ENCODE data around the gene IKZF2. TPM values are rescaled to one million over a fixed set of nuclear protein-coding genes. Genes with fewer than 3 reads are reported as not detected.

The IKZF2 gene
- total RNA-seq, 4 donors from 2014 or later: 11.2 to 18.0 (median 12.9) TPM

DNA sequence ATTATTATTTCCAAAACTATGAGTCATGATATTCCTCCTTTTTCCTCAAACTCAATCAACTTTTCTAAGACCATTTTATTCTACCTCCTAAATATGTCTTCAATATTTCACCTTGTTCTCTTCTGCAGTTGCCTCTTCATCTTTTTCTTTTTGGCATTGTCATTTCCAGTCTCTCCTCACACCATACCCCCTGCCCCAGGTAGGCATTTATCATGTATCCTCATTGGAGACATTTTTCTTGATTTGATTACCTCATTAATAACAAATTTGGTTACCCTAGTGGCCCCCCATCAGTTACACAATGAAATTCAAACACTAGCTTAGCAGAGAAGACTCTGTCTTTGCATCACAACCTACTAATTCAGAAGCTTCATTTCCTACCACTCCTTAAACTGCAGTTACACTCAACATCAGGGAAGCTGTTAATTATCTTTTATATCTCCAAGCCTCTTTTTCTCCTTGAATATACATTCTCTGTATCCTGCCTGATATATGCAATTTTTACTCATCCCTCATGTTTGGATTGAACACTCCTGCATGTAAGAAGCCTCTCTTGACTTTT is 133.0 kb downstream of the IKZF2 start:
- no peak for ATAC-seq (ENCODE audit: low FRiP score)
- TF ChIP-seq, protein P1, sequence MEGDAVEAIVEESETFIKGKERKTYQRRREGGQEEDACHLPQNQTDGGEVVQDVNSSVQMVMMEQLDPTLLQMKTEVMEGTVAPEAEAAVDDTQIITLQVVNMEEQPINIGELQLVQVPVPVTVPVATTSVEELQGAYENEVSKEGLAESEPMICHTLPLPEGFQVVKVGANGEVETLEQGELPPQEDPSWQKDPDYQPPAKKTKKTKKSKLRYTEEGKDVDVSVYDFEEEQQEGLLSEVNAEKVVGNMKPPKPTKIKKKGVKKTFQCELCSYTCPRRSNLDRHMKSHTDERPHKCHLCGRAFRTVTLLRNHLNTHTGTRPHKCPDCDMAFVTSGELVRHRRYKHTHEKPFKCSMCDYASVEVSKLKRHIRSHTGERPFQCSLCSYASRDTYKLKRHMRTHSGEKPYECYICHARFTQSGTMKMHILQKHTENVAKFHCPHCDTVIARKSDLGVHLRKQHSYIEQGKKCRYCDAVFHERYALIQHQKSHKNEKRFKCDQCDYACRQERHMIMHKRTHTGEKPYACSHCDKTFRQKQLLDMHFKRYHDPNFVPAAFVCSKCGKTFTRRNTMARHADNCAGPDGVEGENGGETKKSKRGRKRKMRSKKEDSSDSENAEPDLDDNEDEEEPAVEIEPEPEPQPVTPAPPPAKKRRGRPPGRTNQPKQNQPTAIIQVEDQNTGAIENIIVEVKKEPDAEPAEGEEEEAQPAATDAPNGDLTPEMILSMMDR (IDR thresholded peaks at IDR 0.05): no peak
- no peak for DNase-seq (ENCODE audit: low spot score)

DNA sequence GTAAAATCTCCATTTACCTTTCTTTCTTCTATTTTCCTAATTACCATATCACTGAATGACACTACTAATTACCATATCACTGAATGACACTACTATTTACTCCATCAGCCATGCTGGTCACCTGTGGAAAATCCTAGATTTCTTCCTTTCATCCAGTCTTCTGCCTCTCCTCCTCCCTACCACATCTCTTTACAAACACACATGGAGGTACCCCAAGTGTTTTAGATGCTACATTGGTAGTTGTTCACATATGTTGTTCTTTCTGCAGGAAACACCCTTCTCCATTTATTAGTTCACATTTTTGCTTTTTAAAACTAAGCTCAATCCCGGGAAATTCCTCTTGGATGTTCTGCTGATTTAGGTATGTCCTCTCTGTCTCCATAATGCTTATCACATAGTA is 134.0 kb downstream of the IKZF2 start:
- no peak for DNase-seq (ENCODE audit: low spot score)
- TF ChIP-seq, protein P1 (IDR thresholded peaks at IDR 0.05): no peak
- no peak for ATAC-seq (ENCODE audit: low FRiP score)

DNA sequence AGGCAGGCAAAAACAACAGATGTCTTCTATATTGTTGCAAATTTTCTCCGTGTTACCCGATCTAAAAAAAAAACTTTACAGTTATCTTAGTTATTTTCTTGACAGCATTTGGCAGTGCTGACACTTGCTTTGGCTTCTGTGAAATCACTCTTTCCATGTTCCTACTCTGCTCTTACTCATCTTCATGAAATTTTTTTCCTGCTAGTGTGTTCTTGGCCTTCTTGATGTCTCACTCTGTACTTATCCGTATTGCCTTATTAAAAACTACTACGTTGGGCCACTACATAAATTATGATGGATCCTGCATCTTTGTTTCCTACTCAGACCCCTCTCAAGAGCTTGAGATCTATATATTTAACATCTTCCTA is 134.4 kb downstream of the IKZF2 start:
- DNase-seq (ENCODE audit: low spot score) (no peak), ATAC-seq (ENCODE audit: low FRiP score) (no peak)
- TF ChIP-seq, protein P1 (IDR thresholded peaks at IDR 0.05): no peak

DNA sequence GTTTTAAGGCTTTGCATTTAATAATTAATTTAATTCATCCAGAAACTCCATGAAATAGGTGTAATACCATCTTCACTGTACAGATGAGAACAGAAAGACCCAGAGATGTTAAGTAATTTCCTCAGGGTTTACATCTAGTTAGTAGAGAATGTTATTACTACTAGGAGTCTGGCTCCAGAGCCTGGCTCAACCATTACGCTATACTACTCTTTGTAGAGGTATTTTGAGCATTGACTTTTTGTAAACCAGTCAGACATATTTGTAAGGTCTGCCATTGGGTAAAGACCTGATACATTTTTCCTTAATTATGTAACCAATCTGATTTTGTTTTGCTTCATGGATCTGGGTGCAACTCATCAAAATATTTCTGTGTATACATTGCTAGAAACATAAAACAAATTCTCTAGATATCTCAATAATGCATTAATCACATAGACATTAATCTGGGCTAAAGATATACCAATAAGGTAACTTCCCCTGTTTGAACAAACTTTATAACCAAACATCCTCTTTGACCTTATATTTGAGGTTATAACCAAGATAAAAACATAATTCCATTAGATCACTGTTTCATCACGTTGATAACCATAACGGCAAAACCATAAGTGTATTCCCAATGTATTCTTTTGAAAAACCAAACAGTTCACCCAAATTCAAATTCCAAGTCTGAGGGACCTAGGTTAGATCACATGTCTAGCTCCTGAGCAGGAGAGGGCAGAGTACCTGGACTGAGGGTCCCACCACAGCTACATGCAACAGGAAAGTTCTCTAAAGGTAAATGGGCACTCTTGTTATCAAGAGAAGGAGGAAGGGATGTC is 135.0 kb downstream of the IKZF2 start:
- DNase-seq (ENCODE audit: low spot score): no peak
- no peak for ATAC-seq (ENCODE audit: low FRiP score)
- TF ChIP-seq, protein P1 (IDR thresholded peaks at IDR 0.05): no peak

DNA sequence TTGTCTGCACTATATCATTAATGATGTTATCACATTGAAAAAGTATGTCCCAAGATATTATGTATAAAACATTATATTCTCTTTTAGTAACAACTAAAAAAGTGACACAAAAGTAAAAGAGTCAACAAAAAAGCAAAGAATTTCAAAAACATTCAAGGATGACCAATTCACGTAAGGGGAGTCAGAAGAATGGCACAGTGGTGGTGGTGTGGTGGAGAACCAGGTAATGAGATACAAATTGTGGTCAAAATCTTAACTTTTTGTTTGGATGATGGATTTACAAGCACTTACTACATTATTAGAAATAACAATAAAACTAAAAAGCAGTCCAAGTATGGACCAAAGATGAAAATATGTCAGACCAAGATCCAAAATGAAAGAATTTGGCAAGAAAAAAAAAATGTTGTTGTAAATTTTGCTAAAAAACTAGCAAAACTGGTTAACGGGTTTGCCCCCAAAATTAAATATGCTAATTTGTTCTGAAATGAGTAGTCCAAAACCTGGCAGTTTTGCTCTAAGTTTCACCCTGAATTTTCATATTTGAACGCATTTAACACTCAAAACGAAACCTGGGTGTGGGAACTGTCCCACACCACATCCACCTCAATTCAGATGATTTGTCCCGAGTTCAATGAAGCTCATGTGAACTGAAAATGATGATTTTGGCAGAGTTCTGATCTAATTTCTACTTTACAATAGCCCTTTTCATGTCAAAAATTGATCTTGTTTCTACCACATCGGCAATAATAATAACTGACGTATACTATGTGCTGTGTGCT is 135.8 kb downstream of the IKZF2 start:
- no peak for ATAC-seq (ENCODE audit: low FRiP score)

DNA sequence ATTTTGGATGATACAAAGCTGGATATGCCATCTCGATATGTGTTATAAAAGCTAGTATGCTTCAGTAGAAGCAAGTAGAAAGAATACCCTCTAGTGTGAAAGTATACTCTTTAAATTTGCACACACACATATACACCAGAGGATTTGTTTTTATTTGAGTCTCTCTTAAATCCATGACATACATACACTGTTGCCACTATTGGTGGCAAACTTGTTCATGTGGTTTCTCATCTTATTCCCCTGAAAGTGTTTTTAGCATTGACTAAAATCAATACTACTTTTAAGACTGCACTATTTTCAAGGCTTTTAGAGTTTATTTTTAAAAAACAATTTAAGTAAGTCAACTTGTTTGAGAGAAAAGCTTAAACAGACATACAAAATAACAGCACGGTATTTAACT is 137.4 kb downstream of the IKZF2 start:
- TF ChIP-seq, protein P1 (IDR thresholded peaks at IDR 0.05): no peak
- no peak for DNase-seq (ENCODE audit: low spot score)
- no peak for ATAC-seq (ENCODE audit: low FRiP score)

More for the DNA sequence above, 135.8 kb downstream of the IKZF2 start:
- TF ChIP-seq, protein P1 (IDR thresholded peaks at IDR 0.05): no peak
- DNase-seq (ENCODE audit: low spot score): no peak
